GM19023 (cell line): ENCODE measurements around the gene DLEU7.

Experiments used
- ATAC-seq: cut with Tn5 transposase; IDR thresholded peaks from one replicate; pipeline ENCODE4 v1.9.1; 2021; ENCODE audit warnings: mild to moderate bottlenecking, moderate library complexity; ENCODE audit not compliant: unreplicated experiment

Gene DLEU7

GRCh38 chr13:50844084-50844875 is 788 bp upstream of the DLEU7 start:
- no peak for ATAC-seq

- ATAC-seq, result no peak
Measured at GRCh38 chr13:50842990-50843256, 569 bp downstream of the DLEU7 start.

- no peak for ATAC-seq
Measured at GRCh38 chr13:50842251-50842989, 1.1 kb downstream of the DLEU7 start.

- ATAC-seq, result no peak
Measured at GRCh38 chr13:50841786-50842185, 1.7 kb downstream of the DLEU7 start.

- ATAC-seq, result no peak
Measured at GRCh38 chr13:50840284-50840683, 3.2 kb downstream of the DLEU7 start.

GRCh38 chr13:50839828-50840227 is 3.7 kb downstream of the DLEU7 start:
- no peak for ATAC-seq

GRCh38 chr13:50838701-50839100 is 4.8 kb downstream of the DLEU7 start:
- no peak for ATAC-seq

GRCh38 chr13:50838031-50838430 is 5.5 kb downstream of the DLEU7 start:
- no peak for ATAC-seq

GRCh38 chr13:50831512-50831911 is 12.0 kb downstream of the DLEU7 start:
- peak; percentile 48 for ATAC-seq

GRCh38 chr13:50829896-50830295 is 13.6 kb downstream of the DLEU7 start:
- no peak for ATAC-seq

- ATAC-seq, result no peak
Measured at GRCh38 chr13:50829226-50829625, 14.3 kb downstream of the DLEU7 start.

- ATAC-seq, result no peak
Measured at GRCh38 chr13:50826035-50826434, 17.5 kb downstream of the DLEU7 start.

GRCh38 chr13:50812242-50812641 is 31.2 kb downstream of the DLEU7 start:
- ATAC-seq, result no peak

GRCh38 chr13:50810998-50811397 is 32.5 kb downstream of the DLEU7 start:
- ATAC-seq, result peak; percentile 77

GRCh38 chr13:50810468-50810867 is 33.0 kb downstream of the DLEU7 start:
- no peak for ATAC-seq

- no peak for ATAC-seq
Measured at GRCh38 chr13:50809133-50810090, 34.1 kb downstream of the DLEU7 start.

GRCh38 chr13:50805805-50806204 is 37.7 kb downstream of the DLEU7 start:
- ATAC-seq, result no peak

- peak; percentile 71 for ATAC-seq
Measured at GRCh38 chr13:50801087-50801931, 42.2 kb downstream of the DLEU7 start.

GRCh38 chr13:50800091-50800739 is 43.3 kb downstream of the DLEU7 start:
- ATAC-seq, result no peak

- ATAC-seq, result no peak
Measured at GRCh38 chr13:50798923-50799322, 44.6 kb downstream of the DLEU7 start.
